GM12872 (cell line): ENCODE data around the gene RASGRF1.

ENCODE experiments used
- CTCF ChIP-seq: IDR thresholded peaks from 3 replicates; pipeline ENCODE4 v1.5.1; 2011; ENCODE audit warnings: low read depth, mild to moderate bottlenecking, low read length, moderate library complexity; ENCODE audit not compliant: insufficient read depth

The RASGRF1 gene

DNA sequence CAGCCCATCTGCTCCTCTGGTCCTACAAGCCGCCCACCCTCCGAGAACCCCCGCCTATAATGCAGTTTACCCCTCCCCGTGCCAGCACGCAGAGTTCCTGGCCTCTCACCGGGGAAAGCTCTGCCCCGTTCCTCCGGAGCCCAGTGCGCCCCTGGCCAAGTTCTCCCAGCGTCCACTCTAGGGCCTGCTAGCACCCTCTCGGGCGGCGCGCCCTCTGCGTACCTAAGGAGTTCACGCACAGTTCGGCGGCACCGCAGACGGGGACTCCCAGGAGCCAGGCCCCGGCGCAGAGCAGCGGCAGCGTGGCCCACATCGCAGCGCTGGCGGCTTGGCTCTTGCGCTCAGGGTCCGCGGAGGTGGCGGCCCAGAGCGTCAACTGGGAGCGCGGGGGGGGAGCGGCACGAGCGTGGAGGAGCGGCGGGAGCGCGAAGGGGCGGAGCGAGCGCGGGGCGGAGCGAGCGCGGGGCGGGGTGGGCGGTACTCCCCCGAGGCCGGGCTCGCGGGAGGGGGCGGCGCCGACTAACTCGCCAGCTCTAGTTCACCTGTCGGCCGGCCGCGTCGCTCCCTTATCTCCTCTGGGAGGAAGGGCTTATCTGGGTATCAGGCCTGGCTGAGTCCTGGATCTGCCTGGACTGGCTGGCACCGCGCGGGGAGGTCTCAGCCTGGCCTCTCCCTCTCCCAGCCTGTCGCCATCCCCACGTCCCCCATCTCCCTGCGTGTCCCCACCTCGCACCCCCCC, 145.7 kb downstream of the RASGRF1 start, which contains the start of gene CTSH:
Gene CTSH (minus strand): TSS at position 378 of the 739 bp plus-strand sequence. CDS start 65 bp downstream, at position 313.
- TF ChIP-seq CTCF, result no peak

GRCh38 chr15:78944202-78944625, 146.4 kb downstream of the RASGRF1 start:
- no peak for TF ChIP-seq CTCF

DNA sequence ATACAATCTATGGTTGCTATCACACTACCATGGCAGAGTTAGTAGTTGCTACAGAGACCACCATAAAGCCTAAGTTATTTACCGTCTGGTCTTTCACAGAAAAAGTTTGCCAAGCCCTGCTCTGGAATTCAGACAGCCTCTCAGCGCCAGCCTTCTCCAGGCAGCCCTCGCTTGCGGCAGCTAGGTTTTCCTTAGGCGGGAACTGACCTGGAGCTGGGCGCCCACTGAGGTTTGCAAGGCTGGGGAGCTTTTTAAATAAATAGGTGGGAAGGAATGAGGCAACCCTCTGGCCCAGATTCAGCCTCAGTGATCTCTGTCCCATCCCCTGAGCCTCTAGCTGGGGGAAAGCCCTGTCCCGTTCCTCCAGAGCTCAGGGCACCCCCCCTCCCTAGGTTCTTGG, 146.9 kb downstream of the RASGRF1 start:
- no peak for TF ChIP-seq CTCF

- TF ChIP-seq CTCF, result no peak
These were observed 147.8 kb downstream of the RASGRF1 start for GRCh38 chr15:78942741-78943140.

GRCh38 chr15:78938658-78939488, 151.7 kb downstream of the RASGRF1 start:
- no peak for TF ChIP-seq CTCF

- no peak for TF ChIP-seq CTCF
These were observed 153.3 kb downstream of the RASGRF1 start for GRCh38 chr15:78937132-78937739.

GRCh38 chr15:78934655-78935023, 155.9 kb downstream of the RASGRF1 start:
- TF ChIP-seq CTCF, result no peak
